ENCODE results near the gene CDKL2. TPM values are rescaled to one million over a fixed set of nuclear protein-coding genes. Genes with fewer than 3 reads are reported as not detected.

The CDKL2 gene
- total and polyA plus RNA-seq, 9 of the 15 experiments (the other 6 are each of a cell fraction or from before 2014, with no cell fraction given): 0.01 to 0.16 TPM; not detected in 7

DNA sequence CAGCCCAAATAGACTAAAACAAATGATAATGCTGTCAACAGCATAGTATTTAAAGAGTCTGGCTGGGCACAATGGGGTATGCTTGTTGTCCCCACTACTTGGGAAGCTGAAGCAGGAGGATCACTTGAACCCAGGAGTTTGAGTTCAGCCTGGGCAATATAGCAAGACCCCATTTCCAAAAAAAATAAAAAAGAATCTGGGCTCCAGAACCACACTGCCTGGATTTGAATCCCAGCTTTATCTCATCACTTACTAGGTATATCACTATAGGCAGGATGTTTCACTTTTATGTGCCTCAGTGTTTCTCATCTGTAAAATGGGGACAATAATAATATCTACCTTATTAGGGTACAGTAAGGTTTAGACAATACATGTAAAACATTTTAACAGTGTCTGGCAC is 48.1 kb upstream of the CDKL2 start (continued):
- TF ChIP-seq MTA2 (IDR thresholded peaks at IDR 0.05; ENCODE audit: low read depth) (no peak), CBX3 (IDR thresholded peaks at IDR 0.05; ENCODE audit: borderline replicate concordance in 1 of 2, low read length in 2 of 2) (peak in 1 of 2 experiments; percentile 53; a peak in 1 of 3 replicates), PURB (CRISPR knock-in tag; IDR thresholded peaks at IDR 0.05; ENCODE audit: low read depth) (no peak), ZFP1 (CRISPR knock-in tag; IDR thresholded peaks at IDR 0.05) (no peak), ADNP (tag; IDR thresholded peaks at IDR 0.05) (peak; percentile 83), KDM4B (IDR thresholded peaks at IDR 0.05; ENCODE audit: borderline replicate concordance in 2 of 2, low read depth in 1 of 2) (no peak), EGR1 (conservative IDR thresholded peaks at IDR 0.05) (no peak), ZNF785 (CRISPR knock-in tag; IDR thresholded peaks at IDR 0.05) (no peak), HDAC1 (IDR thresholded peaks at IDR 0.05) (no peak), JUND (IDR thresholded peaks at IDR 0.05; ENCODE audit: borderline replicate concordance, low read depth, low read length) (no peak), JUND (tag; IDR thresholded peaks at IDR 0.05; ENCODE audit: borderline replicate concordance, low read depth, low read length) (no peak), CHD4 (IDR thresholded peaks at IDR 0.05; ENCODE audit: insufficient read depth, insufficient replicate concordance, low read depth, low read length, poor library complexity, severe bottlenecking) (peak; percentile 75), GABPB2 (CRISPR knock-in tag; conservative IDR thresholded peaks at IDR 0.05) (no peak), DIDO1 (tag; IDR thresholded peaks at IDR 0.05; ENCODE audit: low read depth) (no peak), BCOR (IDR thresholded peaks at IDR 0.05) (peak; percentile 97), RB1 (IDR thresholded peaks at IDR 0.05; ENCODE audit: low read depth) (no peak), NFATC3 (IDR thresholded peaks at IDR 0.05) (no peak), POLR2A (conservative IDR thresholded peaks at IDR 0.05) (no peak), RBM25 (IDR thresholded peaks at IDR 0.05; ENCODE audit: low read depth, low read length, severe bottlenecking) (peak; percentile 92), ZNF696 (CRISPR knock-in tag; conservative IDR thresholded peaks at IDR 0.05) (no peak), BHLHE40 (IDR thresholded peaks at IDR 0.05; ENCODE audit: low read length) (no peak), FIP1L1 (IDR thresholded peaks at IDR 0.05; ENCODE audit: low read depth, low read length, poor library complexity, severe bottlenecking) (no peak)
- TF ChIP-seq, protein P1, sequence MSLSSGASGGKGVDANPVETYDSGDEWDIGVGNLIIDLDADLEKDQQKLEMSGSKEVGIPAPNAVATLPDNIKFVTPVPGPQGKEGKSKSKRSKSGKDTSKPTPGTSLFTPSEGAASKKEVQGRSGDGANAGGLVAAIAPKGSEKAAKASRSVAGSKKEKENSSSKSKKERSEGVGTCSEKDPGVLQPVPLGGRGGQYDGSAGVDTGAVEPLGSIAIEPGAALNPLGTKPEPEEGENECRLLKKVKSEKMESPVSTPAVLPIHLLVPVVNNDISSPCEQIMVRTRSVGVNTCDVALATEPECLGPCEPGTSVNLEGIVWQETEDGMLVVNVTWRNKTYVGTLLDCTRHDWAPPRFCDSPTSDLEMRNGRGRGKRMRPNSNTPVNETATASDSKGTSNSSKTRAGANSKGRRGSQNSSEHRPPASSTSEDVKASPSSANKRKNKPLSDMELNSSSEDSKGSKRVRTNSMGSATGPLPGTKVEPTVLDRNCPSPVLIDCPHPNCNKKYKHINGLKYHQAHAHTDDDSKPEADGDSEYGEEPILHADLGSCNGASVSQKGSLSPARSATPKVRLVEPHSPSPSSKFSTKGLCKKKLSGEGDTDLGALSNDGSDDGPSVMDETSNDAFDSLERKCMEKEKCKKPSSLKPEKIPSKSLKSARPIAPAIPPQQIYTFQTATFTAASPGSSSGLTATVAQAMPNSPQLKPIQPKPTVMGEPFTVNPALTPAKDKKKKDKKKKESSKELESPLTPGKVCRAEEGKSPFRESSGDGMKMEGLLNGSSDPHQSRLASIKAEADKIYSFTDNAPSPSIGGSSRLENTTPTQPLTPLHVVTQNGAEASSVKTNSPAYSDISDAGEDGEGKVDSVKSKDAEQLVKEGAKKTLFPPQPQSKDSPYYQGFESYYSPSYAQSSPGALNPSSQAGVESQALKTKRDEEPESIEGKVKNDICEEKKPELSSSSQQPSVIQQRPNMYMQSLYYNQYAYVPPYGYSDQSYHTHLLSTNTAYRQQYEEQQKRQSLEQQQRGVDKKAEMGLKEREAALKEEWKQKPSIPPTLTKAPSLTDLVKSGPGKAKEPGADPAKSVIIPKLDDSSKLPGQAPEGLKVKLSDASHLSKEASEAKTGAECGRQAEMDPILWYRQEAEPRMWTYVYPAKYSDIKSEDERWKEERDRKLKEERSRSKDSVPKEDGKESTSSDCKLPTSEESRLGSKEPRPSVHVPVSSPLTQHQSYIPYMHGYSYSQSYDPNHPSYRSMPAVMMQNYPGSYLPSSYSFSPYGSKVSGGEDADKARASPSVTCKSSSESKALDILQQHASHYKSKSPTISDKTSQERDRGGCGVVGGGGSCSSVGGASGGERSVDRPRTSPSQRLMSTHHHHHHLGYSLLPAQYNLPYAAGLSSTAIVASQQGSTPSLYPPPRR (CRISPR knock-in tag; IDR thresholded peaks at IDR 0.05; ENCODE audit: borderline replicate concordance): no peak
- TF ChIP-seq, protein P2, sequence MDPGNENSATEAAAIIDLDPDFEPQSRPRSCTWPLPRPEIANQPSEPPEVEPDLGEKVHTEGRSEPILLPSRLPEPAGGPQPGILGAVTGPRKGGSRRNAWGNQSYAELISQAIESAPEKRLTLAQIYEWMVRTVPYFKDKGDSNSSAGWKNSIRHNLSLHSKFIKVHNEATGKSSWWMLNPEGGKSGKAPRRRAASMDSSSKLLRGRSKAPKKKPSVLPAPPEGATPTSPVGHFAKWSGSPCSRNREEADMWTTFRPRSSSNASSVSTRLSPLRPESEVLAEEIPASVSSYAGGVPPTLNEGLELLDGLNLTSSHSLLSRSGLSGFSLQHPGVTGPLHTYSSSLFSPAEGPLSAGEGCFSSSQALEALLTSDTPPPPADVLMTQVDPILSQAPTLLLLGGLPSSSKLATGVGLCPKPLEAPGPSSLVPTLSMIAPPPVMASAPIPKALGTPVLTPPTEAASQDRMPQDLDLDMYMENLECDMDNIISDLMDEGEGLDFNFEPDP (CRISPR knock-in tag; IDR thresholded peaks at IDR 0.05): no peak

Data from K562 (cell line).